Middle frontal gyrus (tissue), 1 donor: Measurements from ENCODE around the gene PCSK5.
"Not testable (repeated sequence)": the region's sequence is repeated elsewhere in the genome, so short reads cannot be mapped to it uniquely, and the experiment has no call there.

ENCODE experiments used
- DNase-seq: peaks from one replicate; pipeline ENCODE4 v3.0.0-alpha.2; 2015; ENCODE audit warnings: low spot score; ENCODE audit errors: extremely low spot score

Gene PCSK5

DNA sequence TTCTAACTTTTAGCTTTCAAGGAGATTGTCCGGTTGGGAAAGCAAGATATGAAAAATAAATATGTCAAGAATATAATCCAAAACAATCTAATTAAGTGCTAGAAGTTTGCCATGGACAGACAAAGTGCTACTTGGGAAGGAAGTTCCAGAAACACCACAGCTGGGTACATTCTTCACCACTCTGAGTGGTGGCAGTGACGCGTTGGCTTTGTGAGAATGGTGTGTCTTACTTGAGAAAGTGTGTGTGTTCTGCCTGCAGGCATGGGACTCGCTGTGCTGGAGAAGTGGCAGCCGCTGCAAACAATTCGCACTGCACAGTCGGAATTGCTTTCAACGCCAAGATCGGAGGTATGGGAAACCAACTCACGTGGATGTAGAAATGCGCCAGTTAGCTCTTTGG, 177.2 kb downstream of the PCSK5 start:
- no peak for DNase-seq

DNA sequence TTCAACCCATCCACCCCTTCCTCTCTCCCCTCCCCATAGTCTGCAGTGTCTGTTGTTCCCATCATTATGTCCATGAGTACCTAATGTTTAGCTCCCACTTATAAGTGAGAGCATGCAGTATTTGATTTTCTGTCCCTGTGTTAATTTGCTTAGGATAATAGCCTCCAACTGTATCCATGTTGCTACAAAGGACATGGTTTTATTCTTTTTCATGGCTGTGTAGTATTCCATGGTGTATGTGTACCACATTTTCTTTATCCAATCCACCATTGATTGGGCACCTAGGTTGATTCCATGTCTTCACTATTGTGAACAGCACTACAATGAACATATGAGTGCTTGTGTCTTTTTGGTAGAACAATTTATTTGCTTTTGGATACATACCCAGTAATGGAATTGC, 187.1 kb downstream of the PCSK5 start:
- no peak for DNase-seq

DNA sequence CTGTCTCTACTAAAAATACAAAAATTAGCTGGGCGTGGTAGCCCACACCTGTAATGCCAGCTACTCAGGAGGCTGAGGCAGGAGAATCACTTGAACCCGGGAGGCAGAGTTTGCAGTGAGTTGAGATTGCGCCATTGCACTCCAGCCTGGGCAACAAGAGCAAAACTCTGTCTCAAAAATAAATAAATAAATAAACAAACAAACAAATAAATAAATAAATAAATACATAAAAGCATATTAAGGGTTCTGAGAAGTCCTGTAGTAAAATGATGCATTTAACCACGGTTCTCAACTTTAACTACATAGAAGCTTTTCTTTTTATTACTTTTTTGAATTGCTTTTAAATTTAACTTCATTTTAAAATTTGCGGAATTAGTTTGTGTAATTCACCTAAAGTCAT, 190.8 kb downstream of the PCSK5 start:
- DNase-seq, result not testable (repeated sequence)

DNA sequence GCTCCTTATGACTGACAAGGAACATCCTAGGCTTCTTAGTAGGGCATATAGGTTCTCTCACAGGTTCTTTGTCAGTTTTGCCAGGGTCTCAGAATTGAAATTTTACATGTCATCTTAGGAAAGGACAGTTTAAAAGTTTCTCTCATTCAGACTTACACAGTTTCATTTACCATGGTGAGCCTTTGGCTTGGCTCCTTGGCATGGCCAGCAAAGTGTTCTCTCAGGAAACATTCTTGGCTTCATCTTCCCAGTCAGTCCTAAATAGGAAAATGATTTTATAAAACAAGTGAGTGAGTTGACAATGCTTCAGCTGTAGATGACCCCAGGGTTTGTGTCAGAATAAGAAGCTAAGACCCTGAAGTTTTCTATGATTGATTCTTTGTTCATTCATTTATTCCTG, 191.6 kb downstream of the PCSK5 start:
- no peak for DNase-seq

DNA sequence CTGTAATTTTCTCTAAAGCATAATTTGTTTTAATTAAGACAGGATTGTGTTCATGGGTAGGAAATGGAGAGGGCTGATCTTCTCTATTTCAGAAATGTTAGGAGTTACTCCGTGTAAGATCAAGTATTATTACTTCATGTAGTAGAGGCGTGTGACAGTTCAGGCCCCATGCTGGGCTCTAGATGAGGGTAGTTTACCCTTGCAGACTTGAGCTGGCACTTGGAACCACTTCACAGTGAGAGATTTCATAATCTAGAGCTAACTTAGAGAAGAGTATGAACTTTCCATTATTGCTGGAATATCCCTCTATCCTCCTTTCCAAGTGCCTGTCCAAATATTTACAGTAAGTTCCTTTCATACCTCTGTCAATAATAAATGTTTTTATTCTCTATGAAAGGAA, 195.1 kb downstream of the PCSK5 start:
- no peak for DNase-seq

DNA sequence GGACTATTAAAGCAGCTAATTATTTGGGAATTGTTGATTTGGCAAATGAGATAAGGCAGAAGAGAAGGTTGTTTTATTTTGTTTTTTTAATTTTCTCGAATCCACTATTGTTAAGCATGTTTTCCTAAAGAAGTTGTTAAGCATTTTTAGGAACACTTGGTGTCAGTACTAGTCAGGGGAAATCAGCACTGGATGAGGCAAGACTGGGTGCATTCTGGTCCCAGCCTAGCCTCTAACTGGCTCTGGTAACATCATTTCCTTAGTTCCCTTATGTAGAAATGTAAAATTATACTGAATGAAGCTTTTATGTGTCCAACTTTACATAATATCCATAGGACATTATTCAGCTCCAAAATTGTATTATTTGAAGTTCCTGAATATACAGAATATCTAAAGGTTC, 196.1 kb downstream of the PCSK5 start:
- no peak for DNase-seq

DNA sequence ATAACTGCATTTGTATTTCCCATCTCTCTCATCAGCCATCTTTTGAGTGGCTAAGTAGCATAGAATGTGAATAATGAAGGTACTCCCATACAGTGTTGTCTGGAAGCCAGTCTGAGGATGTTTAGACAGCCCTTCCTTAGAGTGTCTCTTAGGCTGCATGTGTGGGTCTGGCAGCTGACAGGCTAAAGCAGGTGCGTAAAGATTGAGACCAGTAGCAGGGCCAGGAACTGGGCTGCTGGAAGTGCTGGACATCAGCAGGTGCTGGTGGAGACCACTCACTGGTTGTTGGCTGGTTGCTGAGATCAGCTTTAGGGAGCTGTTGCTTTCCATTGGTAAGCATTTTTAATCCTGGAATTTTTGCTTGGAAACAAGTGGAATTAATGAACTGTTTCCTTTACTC, 197.5 kb downstream of the PCSK5 start:
- no peak for DNase-seq

DNA sequence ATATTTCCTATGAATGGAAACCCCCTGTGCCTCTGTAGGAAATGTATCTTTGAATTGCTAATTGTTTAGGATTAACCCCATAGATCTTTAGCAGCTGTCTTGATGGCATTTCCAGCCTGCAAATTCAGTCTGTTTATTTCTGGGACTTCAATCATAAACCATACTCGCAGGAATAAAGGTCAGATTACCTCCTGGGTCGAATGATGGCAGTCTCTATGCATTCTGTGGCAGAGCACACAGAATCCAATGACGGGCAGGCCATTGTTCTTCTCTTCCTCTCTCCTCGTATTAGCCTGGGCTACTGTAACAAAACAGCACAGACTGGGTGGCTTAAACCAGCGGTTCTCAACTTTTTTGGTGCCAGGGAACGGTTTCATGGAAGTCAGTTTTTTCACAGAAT, 199.9 kb downstream of the PCSK5 start:
- DNase-seq, result no peak

DNA sequence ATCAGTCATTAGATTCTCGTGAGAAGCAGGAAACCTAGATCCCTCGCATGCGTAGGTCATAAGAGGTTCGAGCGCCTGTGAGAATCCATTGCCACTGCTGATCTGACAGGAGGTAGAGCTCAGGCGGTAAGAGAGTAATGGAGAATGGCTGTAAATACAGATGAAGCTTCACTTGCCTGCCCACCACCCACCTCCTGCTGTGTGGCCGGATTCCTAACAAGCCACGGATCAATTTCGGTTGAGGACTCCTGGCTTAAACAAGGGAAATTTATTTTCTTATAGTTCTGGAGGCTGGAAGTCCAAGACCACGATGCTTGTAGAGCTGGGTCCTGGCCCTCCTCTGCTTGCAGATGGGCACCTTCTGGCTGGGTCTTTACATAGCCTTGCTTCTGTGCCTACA, 200.4 kb downstream of the PCSK5 start:
- DNase-seq, result no peak

DNA sequence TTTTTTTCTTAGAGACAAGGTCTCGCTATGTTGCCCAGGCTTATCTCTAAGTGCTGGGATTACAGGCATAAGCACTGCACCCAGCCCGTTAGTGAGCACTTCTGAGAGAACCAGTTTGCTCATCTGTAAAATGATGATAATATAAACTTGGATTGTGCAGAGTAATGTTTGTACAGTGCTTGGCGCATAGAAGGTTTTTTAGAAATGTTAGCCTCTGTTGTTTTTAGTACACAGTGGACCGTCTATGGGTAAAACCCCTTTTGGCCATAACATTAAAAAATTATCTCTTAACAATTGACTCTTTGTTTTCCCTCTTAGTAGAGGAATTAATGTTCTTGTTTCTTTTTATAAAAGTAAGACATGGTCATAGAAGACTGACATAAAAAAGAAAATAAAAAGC, 202.1 kb downstream of the PCSK5 start:
- no peak for DNase-seq

DNA sequence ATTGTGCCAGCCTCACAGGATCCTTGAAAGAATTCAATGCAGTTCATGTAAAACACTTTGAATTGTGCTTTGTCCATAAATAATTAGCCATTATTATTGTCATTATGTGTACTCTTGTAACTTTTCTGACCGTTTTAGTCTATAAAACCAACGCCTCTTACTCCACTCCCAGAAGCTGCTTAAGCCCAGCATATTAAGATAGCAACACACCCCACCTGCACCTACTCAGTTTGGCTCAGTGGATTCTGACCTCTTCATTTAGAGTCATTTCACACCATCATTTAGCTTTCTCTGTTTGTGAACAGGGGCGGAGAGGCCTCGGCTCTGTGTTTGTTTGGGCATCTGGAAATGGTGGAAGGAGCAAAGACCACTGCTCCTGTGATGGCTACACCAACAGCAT, 205.1 kb downstream of the PCSK5 start:
- no peak for DNase-seq

DNA sequence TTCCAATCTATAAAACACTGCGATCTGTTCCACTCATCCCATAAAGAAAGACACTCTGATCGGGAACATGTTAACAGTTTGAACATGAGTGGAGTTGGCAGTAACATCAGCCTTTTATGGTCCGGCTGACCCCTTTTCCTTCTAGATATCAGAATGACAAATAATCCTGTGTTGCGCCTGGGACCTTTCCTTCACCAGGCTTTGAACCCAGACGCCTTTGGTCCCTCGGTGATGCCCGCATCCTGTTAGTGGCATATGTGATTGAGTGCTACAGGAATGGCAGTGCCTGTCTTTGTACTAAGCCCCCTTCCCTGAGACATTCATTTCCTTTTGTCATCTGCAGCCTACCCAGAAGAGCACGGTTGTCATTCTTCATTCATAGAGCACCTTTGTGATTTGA, 209.0 kb downstream of the PCSK5 start:
- no peak for DNase-seq

DNA sequence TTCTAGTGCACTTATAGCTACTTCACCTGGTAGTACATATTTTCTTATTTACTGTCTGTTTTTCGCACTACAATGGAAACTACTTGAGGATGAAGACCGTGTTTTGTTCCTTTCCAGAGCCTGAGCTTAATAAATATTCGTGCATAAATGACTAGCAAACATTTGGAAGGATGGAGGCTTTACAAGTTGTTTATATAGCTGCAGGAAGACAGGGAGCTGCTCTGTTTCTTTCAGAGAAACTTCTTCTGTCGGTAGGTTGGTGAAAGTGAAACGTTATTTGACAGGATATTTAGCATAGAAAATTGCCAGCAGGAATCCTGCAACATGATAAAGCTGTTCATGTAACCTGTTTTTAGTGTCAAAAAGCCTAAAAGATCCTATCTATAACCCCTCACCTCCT, 210.6 kb downstream of the PCSK5 start:
- no peak for DNase-seq

DNA sequence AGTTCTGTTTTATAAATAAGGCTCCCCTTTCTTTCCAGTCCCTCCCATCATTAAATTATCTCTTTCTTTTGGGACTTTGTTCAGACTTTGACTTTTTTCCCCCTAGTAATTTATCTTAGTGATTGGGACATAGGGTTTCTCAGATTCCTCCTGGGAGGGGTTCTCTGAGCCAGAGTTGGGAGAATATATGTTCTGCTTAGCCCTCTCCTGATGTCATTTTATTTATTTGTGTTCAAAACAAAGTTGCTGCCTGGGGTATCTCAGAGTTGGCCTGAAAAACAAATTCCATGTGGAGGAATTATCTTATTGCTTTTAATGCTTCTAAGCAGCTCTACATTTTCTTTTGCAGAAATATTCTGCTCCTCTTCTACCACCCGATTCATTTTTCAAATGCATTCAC, 211.0 kb downstream of the PCSK5 start:
- no peak for DNase-seq

DNA sequence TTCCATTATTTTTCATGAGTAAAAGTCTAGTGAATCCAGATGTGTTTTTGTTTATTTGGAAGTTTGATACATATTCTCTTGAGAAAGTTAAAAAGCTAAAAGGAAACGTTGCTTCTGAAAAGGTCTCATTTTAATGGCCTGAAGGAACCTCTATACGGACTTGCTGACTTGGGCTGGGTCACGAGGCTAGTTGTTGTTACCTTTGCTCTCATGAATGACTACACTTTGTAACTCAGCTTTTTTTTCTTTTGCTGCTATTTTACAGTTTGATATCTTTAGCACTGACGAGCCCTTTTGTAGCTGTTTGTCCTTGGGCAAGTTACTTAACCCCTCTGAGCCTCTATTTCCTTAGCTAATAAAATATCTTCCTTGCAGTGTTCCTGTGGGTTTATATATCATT, 211.5 kb downstream of the PCSK5 start:
- DNase-seq, result no peak

DNA sequence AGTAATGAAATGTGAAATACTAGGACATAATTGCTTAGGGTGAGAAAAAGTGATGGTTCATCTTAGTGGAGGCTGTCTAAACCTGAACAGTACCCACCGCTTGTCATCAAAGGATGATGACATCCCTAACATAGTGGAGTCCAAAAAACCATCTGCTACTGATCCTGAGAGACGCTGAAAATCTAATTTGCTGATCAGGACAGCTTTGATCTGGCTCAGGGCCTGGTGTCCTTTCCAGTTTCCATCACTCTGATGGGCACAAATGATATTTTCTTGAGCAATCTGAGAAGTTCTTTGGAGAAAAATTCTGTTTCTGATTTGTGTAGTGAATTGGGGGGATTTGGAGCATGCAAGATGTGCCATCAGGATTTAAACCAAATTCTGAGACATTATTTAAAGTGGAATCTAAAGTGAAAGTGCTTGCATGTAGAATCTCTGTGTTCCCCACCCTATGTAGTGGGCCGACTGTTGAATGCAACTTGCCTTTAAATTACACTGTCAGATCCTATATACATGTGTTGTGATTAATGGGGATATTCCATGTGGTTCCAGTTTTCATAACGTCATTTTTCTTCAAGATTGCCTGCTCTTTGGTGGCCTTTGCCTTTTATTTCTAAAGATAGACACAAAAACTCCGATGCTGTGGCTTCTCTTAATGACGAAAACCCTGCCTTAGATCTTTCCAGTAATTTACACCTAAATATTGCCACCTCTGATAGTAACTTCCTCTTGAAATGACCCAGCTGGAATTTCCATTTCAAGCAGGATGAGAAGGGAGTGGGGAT, 213.2 kb downstream of the PCSK5 start:
- DNase-seq, result no peak

DNA sequence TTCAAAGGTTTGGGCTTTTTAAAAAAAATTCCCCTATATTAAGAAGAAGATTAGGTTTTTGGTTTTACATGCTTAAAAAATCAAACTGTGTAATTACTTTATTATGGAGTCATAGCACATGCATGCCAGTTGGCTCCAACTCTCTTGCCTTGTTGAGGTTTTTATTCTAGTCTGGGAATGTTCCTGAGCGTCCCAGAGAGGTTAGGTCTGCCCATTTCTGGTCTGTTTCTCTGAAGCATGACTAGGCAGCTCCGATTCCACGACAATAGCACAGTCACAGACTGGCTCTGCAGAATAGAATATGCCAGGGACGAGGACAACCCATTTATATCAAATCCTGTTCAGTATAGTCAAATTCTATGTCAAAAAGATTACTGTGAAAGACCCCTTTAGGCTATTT, 217.0 kb downstream of the PCSK5 start:
- no peak for DNase-seq

DNA sequence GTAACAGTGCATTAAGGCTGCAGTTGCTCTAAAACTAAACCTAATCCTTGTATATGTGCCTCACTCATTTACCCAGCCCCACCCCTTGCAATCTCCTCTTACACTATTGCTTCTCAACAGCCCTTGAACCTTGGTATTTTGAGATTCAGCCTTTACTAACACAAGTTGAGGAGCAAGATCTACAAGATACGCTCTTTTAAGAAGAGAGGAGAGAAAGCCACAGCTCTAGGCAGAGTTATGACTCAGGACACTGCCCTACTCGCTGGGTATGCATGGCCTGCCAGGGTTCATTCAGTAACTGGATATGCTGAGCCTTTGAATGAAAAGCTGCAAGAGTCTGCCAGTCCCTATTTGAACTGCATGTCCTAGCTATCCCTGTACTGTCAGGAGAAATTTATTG, 219.5 kb downstream of the PCSK5 start:
- no peak for DNase-seq

DNA sequence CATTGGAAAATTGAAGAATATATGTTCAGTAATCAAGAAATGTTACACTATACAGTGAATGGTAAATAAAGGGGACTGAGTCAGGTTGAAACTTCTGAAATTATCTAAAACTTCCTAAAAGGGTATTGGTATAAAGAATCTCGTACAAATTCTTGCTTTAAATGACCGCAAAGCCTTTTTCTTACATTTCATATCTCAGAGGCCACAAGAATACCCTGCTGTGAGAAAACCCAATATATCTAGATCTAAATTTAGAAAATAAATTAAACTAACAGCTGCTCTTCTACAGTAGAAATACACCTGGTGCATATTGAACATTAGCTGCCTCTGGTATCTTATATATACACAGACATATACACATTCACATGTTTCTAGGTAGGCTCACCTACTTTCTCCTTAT, 221.7 kb downstream of the PCSK5 start:
- no peak for DNase-seq

DNA sequence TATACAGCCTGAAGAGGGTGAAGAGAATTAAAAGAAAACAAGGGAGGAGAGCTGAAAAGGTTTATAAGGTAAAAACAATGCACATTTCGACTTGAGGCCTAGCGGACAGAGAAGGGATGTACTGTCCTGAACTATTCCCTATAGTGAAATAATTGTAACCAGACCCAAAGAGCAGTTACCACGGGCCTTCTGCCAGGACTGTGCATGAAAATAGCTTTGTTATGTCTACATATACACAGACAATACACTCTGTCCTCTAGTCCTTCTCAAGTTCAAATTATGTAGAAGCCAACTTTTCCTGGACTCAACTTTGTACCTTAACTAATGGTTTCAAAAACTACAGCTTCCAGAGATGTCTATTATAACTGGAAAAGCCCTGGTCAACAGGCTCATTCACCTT, 223.7 kb downstream of the PCSK5 start:
- DNase-seq, result no peak

DNA sequence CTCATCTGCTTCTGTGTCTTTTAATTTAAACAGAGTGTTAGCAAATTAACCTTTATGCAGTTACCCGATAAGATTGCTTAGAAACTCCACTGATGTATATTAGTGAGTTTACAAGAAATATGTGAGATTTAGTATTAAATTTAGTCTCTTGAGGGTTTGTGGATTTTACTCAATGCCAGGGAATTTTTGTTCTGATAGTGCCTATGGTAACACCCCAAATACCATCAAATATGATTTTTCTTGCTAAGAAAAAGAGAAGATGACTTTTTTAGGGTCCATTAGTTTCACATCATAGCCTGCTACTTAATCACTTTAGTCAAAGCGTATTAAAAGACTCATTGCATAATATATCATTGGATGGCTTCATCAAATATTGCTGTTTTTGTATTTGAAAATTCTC, 224.9 kb downstream of the PCSK5 start:
- no peak for DNase-seq

DNA sequence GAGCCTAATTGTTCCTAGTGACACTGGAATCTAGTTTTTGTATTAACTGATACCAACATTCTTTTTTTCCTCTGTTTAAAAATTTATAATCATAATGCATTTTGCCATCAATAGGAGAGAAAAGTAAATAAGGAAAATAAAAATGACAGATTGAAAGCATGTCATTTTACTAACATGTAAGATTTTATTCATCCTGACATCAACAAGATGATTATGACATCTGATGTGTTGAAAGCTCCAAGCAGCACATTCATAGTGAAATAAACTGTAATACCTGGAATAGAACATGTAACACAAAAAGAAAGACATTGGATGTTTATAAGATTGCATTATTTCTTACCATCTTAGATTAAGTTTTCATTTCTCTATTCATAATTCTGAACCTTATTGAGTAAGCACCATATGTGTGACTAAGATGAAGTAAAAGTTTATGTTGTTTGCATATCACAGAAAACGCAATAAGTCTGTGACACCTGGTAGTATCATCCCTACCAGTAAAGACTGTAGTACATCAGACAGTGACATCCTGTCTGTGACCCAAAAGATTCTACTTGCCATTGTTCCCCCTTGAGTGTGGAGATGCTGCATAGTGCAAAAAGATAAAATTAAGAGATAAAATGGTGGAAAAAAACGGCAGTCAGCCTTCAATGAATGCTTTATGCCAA, 225.6 kb downstream of the PCSK5 start:
- DNase-seq, result no peak

DNA sequence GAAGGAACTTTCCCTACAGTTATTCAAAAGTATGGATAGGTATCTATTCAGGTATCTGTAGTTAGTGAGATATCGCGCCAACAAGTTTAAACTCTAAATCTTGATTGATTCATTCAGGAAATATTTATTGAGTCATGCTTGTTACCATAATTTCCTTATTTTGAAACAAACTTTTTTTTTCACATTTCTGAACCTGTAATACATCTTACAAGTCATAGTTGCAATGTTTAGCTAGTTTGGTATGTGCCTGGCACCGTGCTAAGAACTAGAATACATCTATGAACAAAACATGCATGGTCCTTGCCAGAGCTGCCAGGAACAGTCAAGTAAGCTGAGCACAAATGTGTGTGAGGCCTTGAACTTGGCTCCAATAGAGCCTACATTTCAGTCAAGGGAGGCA, 226.4 kb downstream of the PCSK5 start:
- no peak for DNase-seq
